GM23248 (cell line): ENCODE measurements around the gene ZCCHC17.
"Not testable (repeated sequence)": the region's sequence is repeated elsewhere in the genome, so short reads cannot be mapped to it uniquely, and the experiment has no call there.

ENCODE experiments used
- EZH2 ChIP-seq: fragments of 200-600 bp; sonication (generic); IDR thresholded peaks from 2 replicates; pipeline ENCODE4 v1.6.1; 2018; ENCODE audit warnings: antibody characterized with exemption, mild to moderate bottlenecking; ENCODE audit not compliant: insufficient read depth, poor library complexity, severe bottlenecking
- EZH2phosphoT487 ChIP-seq: fragments of 200-600 bp; sonication (generic); IDR thresholded peaks from 2 replicates; pipeline ENCODE4 v1.6.1; 2018; ENCODE audit warnings: antibody characterized with exemption, moderate library complexity, mild to moderate bottlenecking, low read depth; ENCODE audit not compliant: insufficient read depth

DNA sequence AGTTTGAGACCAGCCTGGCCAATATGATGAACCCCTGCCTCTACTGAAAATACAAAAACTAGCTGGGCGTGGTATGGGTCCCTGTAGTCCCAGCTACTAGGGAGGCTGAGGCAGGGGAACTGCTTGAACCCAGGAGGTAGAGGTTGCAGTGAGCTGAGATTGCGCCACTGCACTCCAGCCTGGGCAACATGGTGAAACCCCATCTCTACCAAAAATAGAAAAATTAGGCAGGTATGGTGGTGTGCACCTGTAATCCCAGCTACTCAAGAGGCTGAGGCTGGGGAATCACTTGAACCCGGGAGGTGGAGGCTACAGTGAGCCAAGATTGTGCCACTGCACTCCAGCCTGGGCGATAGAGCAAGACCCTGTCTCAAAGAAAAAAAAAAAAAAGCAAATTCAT lies 9.0 kb upstream of the ZCCHC17 start:
- not testable (repeated sequence) for TF ChIP-seq EZH2, EZH2phosphoT487
